Mucosa of rectum (tissue), 2 donors: ENCODE measurements around the gene ARMH3.

ENCODE experiments used
- H3K27ac ChIP-seq, 2 donors: one replicate each; pipeline ENCODE4 v1.7.0; 2013; ENCODE audit warnings: inconsistent platforms in 2 of 2, low read depth in 2 of 2, low read length in 2 of 2
- H3K27me3 ChIP-seq, 2 donors: one replicate each; pipeline ENCODE4 v1.7.0; 2013; ENCODE audit warnings: low read length in 2 of 2; ENCODE audit not compliant: control insufficient read depth in 2 of 2, insufficient read depth in 2 of 2
- H3K36me3 ChIP-seq, 2 donors: one replicate each; pipeline ENCODE4 v1.7.0; 2013; ENCODE audit warnings: low read length in 2 of 2; ENCODE audit not compliant: control insufficient read depth in 2 of 2, insufficient read depth in 2 of 2
- H3K4me1 ChIP-seq, 2 donors: one replicate each; pipeline ENCODE4 v1.7.0; 2013; ENCODE audit warnings: low read length in 2 of 2, mild to moderate bottlenecking in 1 of 2; ENCODE audit not compliant: control insufficient read depth in 2 of 2, insufficient read depth in 2 of 2
- H3K4me3 ChIP-seq, 2 donors: one replicate each; pipeline ENCODE4 v1.7.0; 2013; ENCODE audit warnings: low read length in 2 of 2
- H3K9ac ChIP-seq, 2 donors: one replicate each; pipeline ENCODE4 v1.7.0; 2013; ENCODE audit warnings: low read length in 2 of 2, low read depth in 1 of 2, mild to moderate bottlenecking in 1 of 2
- H3K9me3 ChIP-seq, 2 donors: one replicate each; pipeline ENCODE4 v1.7.0; 2013; ENCODE audit warnings: low read length in 2 of 2; ENCODE audit not compliant: control insufficient read depth in 2 of 2
- donor health status: healthy.
- donor health status: Normal muscosa, but diverticular disease.

Gene ARMH3

GRCh38 chr10:101874252-101874651 lies 181.7 kb downstream of the ARMH3 start:
- Histone ChIP-seq H3K9ac (no peak overlapping the region), H3K27ac (no peak overlapping the region), H3K4me1 (no peaks in the 10 kb centered on the region), H3K36me3 (no peaks in the 10 kb centered on the region), H3K4me3 (no peak overlapping the region), H3K27me3 (no peaks in the 10 kb centered on the region), H3K9me3 (no peaks in the 10 kb centered on the region)

- no peaks in the 10 kb centered on the region for H3K4me1 ChIP-seq
- no peak overlapping the region for H3K4me3 ChIP-seq
- H3K36me3 ChIP-seq: no peaks in the 10 kb centered on the region
- no peak overlapping the region for H3K27ac ChIP-seq
- no peak overlapping the region for H3K9ac ChIP-seq
- no peaks in the 10 kb centered on the region for H3K27me3 ChIP-seq
- no peaks in the 10 kb centered on the region for H3K9me3 ChIP-seq
These were observed 188.0 kb downstream of the ARMH3 start for GRCh38 chr10:101867931-101868330.

GRCh38 chr10:101859530-101859929 lies 196.4 kb downstream of the ARMH3 start:
- Histone ChIP-seq H3K4me3 (no peak overlapping the region), H3K27ac (peak overlapping the region in 1 of 2 donors; percentile 26), H3K9me3 (no peaks in the 10 kb centered on the region), H3K4me1 (no peaks in the 10 kb centered on the region), H3K27me3 (no peaks in the 10 kb centered on the region), H3K9ac (no peak overlapping the region), H3K36me3 (peaks cover 0 to 3% of the 10 kb centered on the region in 2 donors)

- peak overlapping the region in 1 of 2 donors; percentile 14 for H3K4me3 ChIP-seq
- H3K36me3 ChIP-seq: peaks cover 0 to 3% of the 10 kb centered on the region in 2 donors
- no peaks in the 10 kb centered on the region for H3K9me3 ChIP-seq
- no peak overlapping the region for H3K9ac ChIP-seq
- peak overlapping the region in 1 of 2 donors; percentile 45 for H3K27ac ChIP-seq
- no peaks in the 10 kb centered on the region for H3K4me1 ChIP-seq
- H3K27me3 ChIP-seq: no peaks in the 10 kb centered on the region
These were observed 197.1 kb downstream of the ARMH3 start for GRCh38 chr10:101858723-101859500.

GRCh38 chr10:101857802-101858476 lies 198.0 kb downstream of the ARMH3 start:
- peaks cover 0 to 3% of the 10 kb centered on the region in 2 donors for H3K36me3 ChIP-seq
- no peaks in the 10 kb centered on the region for H3K9me3 ChIP-seq
- H3K4me1 ChIP-seq: no peaks in the 10 kb centered on the region
- H3K4me3 ChIP-seq: no peak overlapping the region
- H3K27ac ChIP-seq: no peak overlapping the region
- no peak overlapping the region for H3K9ac ChIP-seq
- no peaks in the 10 kb centered on the region for H3K27me3 ChIP-seq

- no peak overlapping the region for H3K27ac ChIP-seq
- peaks cover 0 to 3% of the 10 kb centered on the region in 2 donors for H3K36me3 ChIP-seq
- H3K9ac ChIP-seq: no peak overlapping the region
- no peaks in the 10 kb centered on the region for H3K9me3 ChIP-seq
- no peak overlapping the region for H3K4me3 ChIP-seq
- no peaks in the 10 kb centered on the region for H3K27me3 ChIP-seq
- no peaks in the 10 kb centered on the region for H3K4me1 ChIP-seq
These were observed 199.3 kb downstream of the ARMH3 start for GRCh38 chr10:101856626-101857025.

GRCh38 chr10:101851411-101852116 lies 204.4 kb downstream of the ARMH3 start:
- no peaks in the 10 kb centered on the region for H3K27me3 ChIP-seq
- no peak overlapping the region for H3K4me3 ChIP-seq
- no peaks in the 10 kb centered on the region for H3K9me3 ChIP-seq
- peaks cover 7 to 16% of the 10 kb centered on the region in 2 donors for H3K36me3 ChIP-seq
- H3K4me1 ChIP-seq: no peaks in the 10 kb centered on the region
- H3K9ac ChIP-seq: no peak overlapping the region
- H3K27ac ChIP-seq: no peak overlapping the region

GRCh38 chr10:101850749-101851148 lies 205.2 kb downstream of the ARMH3 start:
- Histone ChIP-seq H3K9ac (no peak overlapping the region), H3K27ac (no peak overlapping the region), H3K4me3 (no peak overlapping the region), H3K27me3 (no peaks in the 10 kb centered on the region), H3K9me3 (no peaks in the 10 kb centered on the region), H3K36me3 (peaks cover 8 to 19% of the 10 kb centered on the region in 2 donors), H3K4me1 (no peaks in the 10 kb centered on the region)

GRCh38 chr10:101848894-101849351 lies 207.1 kb downstream of the ARMH3 start:
- H3K27me3 ChIP-seq: no peaks in the 10 kb centered on the region
- no peaks in the 10 kb centered on the region for H3K9me3 ChIP-seq
- H3K4me1 ChIP-seq: peaks cover 0 to 3% of the 10 kb centered on the region in 2 donors
- H3K4me3 ChIP-seq: no peak overlapping the region
- H3K36me3 ChIP-seq: peaks cover 11 to 19% of the 10 kb centered on the region in 2 donors
- H3K9ac ChIP-seq: no peak overlapping the region
- no peak overlapping the region for H3K27ac ChIP-seq

GRCh38 chr10:101848408-101848807 lies 207.6 kb downstream of the ARMH3 start:
- no peaks in the 10 kb centered on the region for H3K9me3 ChIP-seq
- no peak overlapping the region for H3K4me3 ChIP-seq
- H3K4me1 ChIP-seq: peaks cover 0 to 3% of the 10 kb centered on the region in 2 donors
- no peak overlapping the region for H3K27ac ChIP-seq
- peaks cover 11 to 19% of the 10 kb centered on the region in 2 donors for H3K36me3 ChIP-seq
- no peaks in the 10 kb centered on the region for H3K27me3 ChIP-seq
- H3K9ac ChIP-seq: no peak overlapping the region
